GM23248 (cell line): ENCODE measurements around the gene EARS2. TPM values are rescaled to one million over a fixed set of nuclear protein-coding genes. Genes with fewer than 3 reads are reported as not detected.
"Not testable (repeated sequence)": the region's sequence is repeated elsewhere in the genome, so short reads cannot be mapped to it uniquely, and the experiment has no call there.

Experiments
- DNase-seq: peaks from one replicate; pipeline ENCODE4 v3.0.0-alpha.2; 2015
- H2AFZ ChIP-seq: fragments of 200-600 bp; sonication (generic); 2 replicates; pipeline ENCODE4 v1.6.1; 2016; ENCODE audit warnings: antibody characterized with exemption
- H3F3A ChIP-seq: fragments of 200-600 bp; sonication (generic); 2 replicates; pipeline ENCODE4 v1.6.1; 2016; ENCODE audit warnings: mild to moderate bottlenecking, antibody characterized with exemption, mixed run types; ENCODE audit not compliant: insufficient read depth
- H3K27ac ChIP-seq: fragments of 200-600 bp; sonication (generic); 2 replicates; pipeline ENCODE4 v1.5.1; 2016; ENCODE audit warnings: mild to moderate bottlenecking
- H3K27me3 ChIP-seq: fragments of 200-600 bp; sonication (generic); replicated peaks from 2 replicates; pipeline ENCODE4 v1.6.1; 2016; ENCODE audit warnings: mild to moderate bottlenecking; ENCODE audit not compliant: insufficient read depth
- H3K36me3 ChIP-seq: fragments of 200-600 bp; sonication (generic); 2 replicates; pipeline ENCODE4 v1.6.1; 2016; ENCODE audit warnings: low read depth, mild to moderate bottlenecking
- H3K4me1 ChIP-seq: fragments of 200-600 bp; sonication (generic); 2 replicates; pipeline ENCODE4 v1.6.1; 2016; ENCODE audit warnings: mild to moderate bottlenecking; ENCODE audit not compliant: insufficient read depth
- H3K4me2 ChIP-seq: fragments of 200-600 bp; sonication (generic); one replicate; pipeline ENCODE4 v1.6.1; 2016; ENCODE audit warnings: mild to moderate bottlenecking; ENCODE audit not compliant: unreplicated experiment
- H3K4me3 ChIP-seq: fragments of 200-600 bp; sonication (generic); 2 replicates; pipeline ENCODE4 v1.5.1; 2016; ENCODE audit warnings: mild to moderate bottlenecking
- H3K79me2 ChIP-seq: fragments of 200-600 bp; sonication (generic); 2 replicates; pipeline ENCODE4 v1.6.1; 2016; ENCODE audit warnings: mild to moderate bottlenecking; ENCODE audit not compliant: insufficient read depth
- H3K9ac ChIP-seq: fragments of 200-600 bp; sonication (generic); 2 replicates; pipeline ENCODE4 v1.6.1; 2016; ENCODE audit warnings: mild to moderate bottlenecking
- H3K9me2 ChIP-seq: fragments of 200-600 bp; sonication (generic); 2 replicates; pipeline ENCODE4 v1.6.1; 2016; ENCODE audit warnings: mixed run types, mild to moderate bottlenecking, moderate library complexity; ENCODE audit not compliant: insufficient read depth
- H3K9me3 ChIP-seq: fragments of 200-600 bp; sonication (generic); one replicate; pipeline ENCODE4 v1.6.1; 2017; ENCODE audit warnings: low read depth
- H4K20me1 ChIP-seq: fragments of 200-600 bp; sonication (generic); 2 replicates; pipeline ENCODE4 v1.6.0; 2016; ENCODE audit not compliant: insufficient read depth
- EZH2 ChIP-seq: fragments of 200-600 bp; sonication (generic); IDR thresholded peaks from 2 replicates; pipeline ENCODE4 v1.6.1; 2018; ENCODE audit warnings: antibody characterized with exemption, mild to moderate bottlenecking; ENCODE audit not compliant: insufficient read depth, poor library complexity, severe bottlenecking
- EZH2phosphoT487 ChIP-seq: fragments of 200-600 bp; sonication (generic); IDR thresholded peaks from 2 replicates; pipeline ENCODE4 v1.6.1; 2018; ENCODE audit warnings: antibody characterized with exemption, moderate library complexity, mild to moderate bottlenecking, low read depth; ENCODE audit not compliant: insufficient read depth
- WGBS, 2 experiments: methylation state at CpG; one replicate each; pipeline ENCODE4 v1.1.6; 2015 to 2017; ENCODE audit warnings: low lambda C conversion rate in 2 of 2, low coverage in 1 of 2; ENCODE audit errors: missing lambda C conversion rate in 2 of 2; 5-methylcytosine and 5-hydroxymethylcytosine counted together
- in situ Hi-C: fragments of 300-500 bp; cut with MboI; formaldehyde crosslinking; loops from 2 replicates; pipeline ENCODE4 v1.15.0; 2020
- polyA plus RNA-seq: library from polyadenylated mRNA; unstranded; fragments of >200 nt; fragmentation: Nextera tagmentation; extraction: Ambion mirVana; gene quantifications from 2 replicates; pipeline ENCODE4 v1.2.1, GENCODE V29; 2016
- total RNA-seq: library from RNA; depleted of rRNA; stranded (reverse); fragments of >200 nt; shearing (Covaris generic); gene quantifications from 2 replicates; pipeline ENCODE4 v1.2.3, GENCODE V29; 2014

EARS2 gene
- total and polyA plus RNA-seq, 2 experiments from 2014 or later = 15.6 to 27.1 TPM

GRCh38 chr16:23511731-23512130 is 45.4 kb downstream of the EARS2 start:
- no peaks in the 10 kb centered on the region for H3K9me2 ChIP-seq
- H3K4me3 ChIP-seq = no peak overlapping the region
- H3K4me2 ChIP-seq = no peak overlapping the region
- no peaks in the 10 kb centered on the region for H3K36me3 ChIP-seq
- no peak overlapping the region for H3K9ac ChIP-seq
- no peak overlapping the region for H2AFZ ChIP-seq
- peaks cover 10% of the 10 kb centered on the region; the same call in 1 of the 2 replicates for H4K20me1 ChIP-seq
- H3K27ac ChIP-seq = no peak overlapping the region
- no peak for DNase-seq
- H3K27me3 ChIP-seq = no peaks in the 10 kb centered on the region
- H3K9me3 ChIP-seq = no peaks in the 10 kb centered on the region
- H3K4me1 ChIP-seq = peaks cover 13% of the 10 kb centered on the region; the same call in 1 of the 2 replicates
- 93 to 95% methylated on average over 7 of the region's 7 CpGs for WGBS, 2 experiments
- H3K79me2 ChIP-seq = peaks cover 27% of the 10 kb centered on the region
- in situ Hi-C loops = no loop called here
- no peaks in the 10 kb centered on the region for H3F3A ChIP-seq
- TF ChIP-seq EZH2 (no peak), EZH2phosphoT487 (no peak)

GRCh38 chr16:23510915-23511270 is 46.3 kb downstream of the EARS2 start:
- H3K9me2 ChIP-seq, in situ Hi-C loops, H3K27me3 ChIP-seq, H3F3A ChIP-seq, H3K9me3 ChIP-seq, DNase-seq, H3K27ac ChIP-seq, H3K36me3 ChIP-seq: not testable (repeated sequence)
- H3K4me3 ChIP-seq = peak overlapping the region; percentile 79
- peaks cover 13% of the 10 kb centered on the region; the same call in 1 of the 2 replicates for H4K20me1 ChIP-seq
- peak overlapping the region; percentile 96 for H3K4me2 ChIP-seq
- 66 to 78% methylated on average over 6 to 10 of the region's 10 CpGs for WGBS, 2 experiments
- peaks cover 33% of the 10 kb centered on the region for H3K79me2 ChIP-seq
- peaks cover 13% of the 10 kb centered on the region for H3K4me1 ChIP-seq
- peak overlapping the region; percentile 81 for H3K9ac ChIP-seq
- peak overlapping the region; percentile 76 for H2AFZ ChIP-seq

GRCh38 chr16:23510164-23510914 is 46.8 kb downstream of the EARS2 start, which contains the start of gene GGA2:
Gene GGA2 (minus strand): TSS chr16:23510494. CDS start chr16:23510411, 83 bp downstream.
- in situ Hi-C loops = no loop called here
- no peak for TF ChIP-seq EZH2phosphoT487
- TF ChIP-seq EZH2 = no peak
- no peaks in the 10 kb centered on the region for H3K9me3 ChIP-seq
- H2AFZ ChIP-seq = peak within 1 kb of the TSS; percentile 76
- peak within 1 kb of the TSS; percentile 79 for H3K4me3 ChIP-seq
- peak within 1 kb of the TSS; percentile 96 for H3K4me2 ChIP-seq
- peaks cover 13% of the 10 kb centered on the region for H3K4me1 ChIP-seq
- no peaks in the 10 kb centered on the region for H3K9me2 ChIP-seq
- peaks cover 33% of the 10 kb centered on the region for H3K79me2 ChIP-seq
- H3K27ac ChIP-seq = no peak within 1 kb of the TSS
- no peaks in the 10 kb centered on the region for H3K27me3 ChIP-seq
- peak; percentile 89 for DNase-seq
- peaks cover 13% of the 10 kb centered on the region; the same call in 1 of the 2 replicates for H4K20me1 ChIP-seq
- H3K9ac ChIP-seq = peak within 1 kb of the TSS; percentile 81
- no peaks in the 10 kb centered on the region for H3K36me3 ChIP-seq
- H3F3A ChIP-seq = peaks cover 12% of the 10 kb centered on the region
- WGBS, 2 experiments = 1 to 2% methylated on average over 34 to 45 of the region's 71 CpGs

GRCh38 chr16:23509782-23510163 is 47.4 kb downstream of the EARS2 start:
- Histone ChIP-seq H3K9me3 (no peaks in the 10 kb centered on the region), H3K4me1 (peaks cover 19% of the 10 kb centered on the region), H3K9ac (peak overlapping the region; percentile 81), H4K20me1 (peaks cover 13% of the 10 kb centered on the region; the same call in 1 of the 2 replicates), H2AFZ (peak overlapping the region; percentile 76; the same call in 1 of the 2 replicates), H3K9me2 (no peaks in the 10 kb centered on the region), H3K4me3 (peak overlapping the region; percentile 79), H3K79me2 (peaks cover 33% of the 10 kb centered on the region), H3F3A (peaks cover 16% of the 10 kb centered on the region), H3K36me3 (no peaks in the 10 kb centered on the region), H3K27me3 (no peaks in the 10 kb centered on the region), H3K4me2 (peak overlapping the region; percentile 96), H3K27ac (no peak overlapping the region)
- in situ Hi-C loops = no loop called here
- WGBS, 2 experiments = 1 to 2% methylated on average over 10 to 14 of the region's 17 CpGs
- peak; percentile 71 for DNase-seq
- TF ChIP-seq EZH2 = no peak
- no peak for TF ChIP-seq EZH2phosphoT487
